ENCODE data around the gene CFHR5.
"Not testable (repeated sequence)": the region's sequence is repeated elsewhere in the genome, so short reads cannot be mapped to it uniquely, and the experiment has no call there.

CFHR5 gene

GRCh38 chr1:196977278-196977677 lies at the start of gene CFHR5:
CFHR5 (plus strand) TSS chr1:196977556; CDS start chr1:196977665, 109 bp downstream.
- no peak for DNase-seq

DNA sequence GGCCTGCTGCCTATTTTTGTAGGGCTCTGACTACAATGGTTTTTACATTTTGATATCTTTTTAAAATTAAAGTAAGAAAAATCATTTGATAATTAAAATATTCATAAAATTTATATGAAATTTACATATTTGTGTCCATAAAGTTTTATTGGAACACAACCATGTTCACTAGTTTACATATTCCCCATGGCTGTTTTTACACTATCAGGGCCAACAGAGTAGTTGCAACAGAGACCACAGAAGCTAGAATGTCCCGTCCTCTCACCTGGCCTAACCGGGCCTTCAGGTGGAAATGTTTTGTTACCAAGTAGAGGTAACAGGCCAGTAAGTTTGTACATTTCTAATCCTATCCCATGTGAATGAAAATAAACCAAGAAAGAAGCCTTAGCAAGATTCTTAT lies 44.5 kb upstream of the CFHR5 start:
- not testable (repeated sequence) for DNase-seq

DNA sequence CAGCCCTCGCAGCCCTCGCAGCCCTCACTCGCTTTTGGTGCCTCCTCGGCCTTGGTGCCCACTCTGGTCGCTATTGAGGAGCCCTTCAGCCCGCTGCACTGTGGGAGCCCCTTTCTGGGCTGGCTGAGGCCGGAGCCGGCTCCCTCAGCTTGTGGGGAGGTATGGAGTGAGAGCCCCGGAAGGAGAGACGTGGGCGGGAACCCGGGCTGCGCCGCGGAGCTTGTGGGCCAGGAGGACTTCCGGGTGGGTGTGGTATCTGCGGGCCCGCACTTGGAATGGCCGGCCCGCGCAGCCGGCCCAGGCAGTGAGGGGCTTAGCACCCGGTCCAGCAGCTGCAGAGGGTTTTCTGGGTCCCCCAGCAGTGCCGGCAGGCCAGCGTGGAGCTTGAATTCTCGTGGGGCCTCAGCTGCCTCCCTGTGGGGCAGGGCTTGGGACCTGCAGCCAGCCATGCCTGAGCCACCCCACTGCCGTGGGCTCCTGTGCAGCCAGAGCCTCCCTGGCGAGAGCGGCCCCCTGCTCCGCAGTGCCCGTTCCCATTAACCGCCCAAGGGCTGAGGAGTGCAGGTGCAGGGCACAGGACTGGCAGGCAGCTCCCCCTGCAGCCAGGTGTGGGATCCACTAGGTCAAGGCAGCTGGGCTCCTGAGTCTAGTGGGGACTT lies 43.7 kb upstream of the CFHR5 start:
- DNase-seq: no peak

DNA sequence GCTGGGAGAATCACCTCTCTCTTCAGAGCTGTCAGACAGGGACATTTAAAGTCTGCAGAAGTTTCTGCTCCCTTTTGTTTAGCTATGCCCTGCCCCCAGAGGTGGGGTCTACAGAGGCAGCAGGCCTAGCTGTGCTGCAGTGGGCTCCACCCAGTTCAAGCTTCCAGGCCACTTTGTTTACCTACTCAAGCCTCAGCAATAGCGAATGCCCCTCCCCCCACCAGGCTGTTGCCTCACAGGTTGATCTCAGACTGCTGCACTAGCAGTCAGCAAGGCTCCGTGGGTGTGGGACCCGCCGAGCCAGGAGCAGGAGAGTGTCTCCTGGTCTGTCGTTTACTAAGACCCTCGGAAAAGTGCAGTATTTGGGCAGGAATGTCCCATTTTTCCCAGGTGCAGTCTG lies 35.9 kb upstream of the CFHR5 start:
- DNase-seq: not testable (repeated sequence)

GRCh38 chr1:196943568-196943967 lies 33.8 kb upstream of the CFHR5 start, which contains the start of gene CFHR2:
CFHR2 (plus strand) TSS chr1:196943738; CDS start chr1:196943881, 143 bp downstream.
- DNase-seq: not testable (repeated sequence)

DNA sequence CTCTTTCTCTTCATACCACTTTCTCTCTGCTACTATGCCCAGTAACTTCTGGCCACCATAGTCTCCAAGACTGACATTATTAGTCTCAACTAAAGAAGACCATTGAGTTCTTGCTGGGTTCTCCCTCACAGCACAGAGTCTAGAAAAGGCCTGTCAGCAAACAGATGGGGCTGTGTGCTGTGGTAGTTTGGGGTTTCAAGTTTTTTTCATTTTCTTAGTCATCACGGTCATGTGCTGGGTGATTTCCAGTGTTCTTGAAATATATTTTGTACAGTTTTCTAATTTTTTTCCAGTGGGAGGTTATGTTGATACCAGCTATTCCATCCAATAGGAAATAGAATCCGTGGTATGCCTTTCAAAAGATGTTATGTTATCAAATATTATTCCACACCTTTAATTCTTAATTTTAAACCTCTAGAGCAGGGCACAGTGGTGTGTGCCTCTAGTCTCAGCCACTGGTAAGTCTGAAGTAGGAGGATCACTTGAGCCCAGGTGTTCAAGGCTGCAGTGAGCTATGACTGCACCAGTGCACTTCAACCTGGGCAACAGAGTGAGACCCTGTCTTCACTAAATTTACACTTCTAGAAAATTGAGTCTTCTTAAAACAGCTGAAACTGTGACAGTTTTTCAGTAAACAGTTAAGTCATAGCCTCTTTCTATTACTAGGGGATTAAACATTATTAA lies 25.5 kb upstream of the CFHR5 start:
- DNase-seq: no peak

DNA sequence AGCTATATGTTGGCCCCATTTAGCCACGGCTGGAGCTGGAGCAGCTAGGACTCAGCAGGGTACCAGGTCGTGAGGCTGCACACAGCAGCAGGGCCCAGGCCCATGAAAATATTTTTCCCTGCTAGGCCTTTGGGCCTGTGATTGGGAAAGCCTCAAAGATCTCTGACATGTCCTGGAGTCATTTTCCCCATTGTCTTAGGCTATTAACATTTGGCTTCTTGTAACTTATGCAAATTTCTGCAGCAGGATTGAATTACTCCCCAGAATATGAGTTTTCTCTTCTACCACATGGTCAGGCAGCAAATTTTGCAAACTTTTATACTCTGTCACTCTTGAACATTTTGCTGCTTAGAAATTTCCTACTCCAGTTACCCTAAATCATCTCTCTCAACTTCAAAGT lies 22.6 kb upstream of the CFHR5 start:
- no peak for DNase-seq

DNA sequence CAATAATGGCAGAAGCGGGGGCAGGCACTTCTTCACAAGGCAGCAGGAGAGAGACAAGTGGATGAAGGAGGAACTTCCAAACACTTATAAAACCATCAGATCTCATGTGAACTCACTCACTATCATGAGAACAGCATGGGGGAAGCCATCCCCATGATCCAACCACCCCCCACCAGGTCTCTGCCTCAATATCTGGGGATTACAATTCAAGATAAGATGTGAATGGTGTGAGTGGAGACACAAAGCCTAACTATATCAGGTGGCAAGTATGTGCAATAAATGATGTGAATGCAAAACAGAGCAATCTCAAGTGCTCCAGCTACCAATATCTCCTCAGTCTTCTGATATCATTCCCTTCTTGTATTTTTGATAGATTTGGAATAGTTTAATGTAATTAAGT lies 21.4 kb upstream of the CFHR5 start:
- DNase-seq: no peak

DNA sequence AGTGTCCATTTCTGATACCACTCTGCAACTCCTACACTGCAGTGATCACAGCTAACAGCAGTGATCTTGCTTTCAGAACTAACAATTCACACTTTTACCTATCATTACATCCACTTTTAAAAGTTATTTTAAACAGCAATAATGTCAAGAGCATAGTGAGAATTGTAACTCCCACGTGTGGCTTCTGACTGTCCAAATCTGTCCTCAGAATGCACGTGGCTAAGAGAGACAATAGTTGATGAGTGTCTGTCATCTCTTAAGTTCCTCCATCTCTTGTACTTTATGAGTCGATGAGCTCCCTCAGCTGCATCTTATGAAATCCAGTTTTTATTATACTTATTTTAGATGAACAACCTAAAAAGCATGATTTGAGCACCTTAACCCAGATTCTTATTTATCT lies 16.5 kb upstream of the CFHR5 start:
- DNase-seq: no peak

GRCh38 chr1:196970182-196970581 lies 7.2 kb upstream of the CFHR5 start:
- no peak for DNase-seq

DNA sequence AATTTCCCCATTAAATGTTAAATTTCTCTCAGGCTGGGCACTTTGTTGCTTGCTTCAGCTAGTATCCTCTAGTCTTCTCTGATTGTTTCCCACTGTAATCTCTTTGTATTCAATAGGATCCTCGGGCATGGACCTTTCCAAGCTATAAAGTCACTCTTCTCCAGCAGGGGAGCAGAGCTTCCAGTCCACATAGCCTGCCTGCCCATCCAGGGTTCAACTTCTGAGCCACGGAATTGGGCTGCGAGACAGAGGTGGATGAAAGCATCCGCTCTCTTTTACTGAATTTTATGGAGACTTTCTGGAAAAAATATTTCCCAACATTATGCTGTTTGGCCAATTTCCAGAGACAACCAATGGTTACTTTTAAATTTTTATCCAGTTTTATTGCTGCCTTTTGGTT lies 1.1 kb upstream of the CFHR5 start:
- DNase-seq: no peak

DNA sequence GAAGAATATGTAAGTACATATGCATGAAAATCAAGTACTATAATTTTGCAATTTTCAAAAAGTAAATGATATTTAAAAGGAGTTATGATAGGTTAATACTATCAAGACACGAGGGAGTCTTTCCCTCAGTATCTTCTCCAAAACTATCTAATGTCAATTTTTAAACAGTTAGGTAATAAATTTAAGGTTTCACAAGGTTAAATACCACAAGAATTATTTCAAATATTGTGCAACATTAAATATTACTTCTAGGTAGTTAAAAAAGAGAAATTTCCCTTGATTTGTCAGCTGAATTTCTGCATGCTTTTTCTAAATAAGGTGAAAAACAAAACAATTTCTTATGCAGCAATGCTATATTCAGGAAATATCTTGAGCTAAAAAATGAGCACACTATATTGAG lies 3.5 kb downstream of the CFHR5 start:
- DNase-seq: no peak

GRCh38 chr1:196982247-196982646 lies 4.9 kb downstream of the CFHR5 start:
- DNase-seq: not testable (repeated sequence)

- DNase-seq: not testable (repeated sequence)
These were observed 14.7 kb downstream of the CFHR5 start for GRCh38 chr1:196991919-196992651.

- no peak for DNase-seq
These were observed 16.6 kb downstream of the CFHR5 start for GRCh38 chr1:196993916-196994315.

DNA sequence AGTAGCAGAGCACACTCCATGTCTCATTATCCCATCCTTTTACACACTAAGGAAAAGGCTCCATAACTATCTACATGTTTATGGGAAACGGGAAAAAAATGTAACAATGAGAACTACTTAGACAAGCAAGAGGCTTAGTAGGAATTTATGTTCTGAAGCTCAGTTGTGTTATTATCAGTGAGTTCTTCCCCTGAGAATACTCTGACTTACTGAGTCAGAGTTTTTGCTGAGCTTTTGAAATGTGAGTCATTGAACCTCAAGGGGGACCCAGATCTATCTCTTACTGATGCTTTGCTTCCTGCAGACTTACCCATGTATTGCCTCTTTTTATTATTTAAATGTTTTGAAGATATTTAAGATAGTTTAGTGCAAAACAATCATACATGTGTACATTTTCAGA lies 20.1 kb downstream of the CFHR5 start:
- DNase-seq: peak; percentile 2

DNA sequence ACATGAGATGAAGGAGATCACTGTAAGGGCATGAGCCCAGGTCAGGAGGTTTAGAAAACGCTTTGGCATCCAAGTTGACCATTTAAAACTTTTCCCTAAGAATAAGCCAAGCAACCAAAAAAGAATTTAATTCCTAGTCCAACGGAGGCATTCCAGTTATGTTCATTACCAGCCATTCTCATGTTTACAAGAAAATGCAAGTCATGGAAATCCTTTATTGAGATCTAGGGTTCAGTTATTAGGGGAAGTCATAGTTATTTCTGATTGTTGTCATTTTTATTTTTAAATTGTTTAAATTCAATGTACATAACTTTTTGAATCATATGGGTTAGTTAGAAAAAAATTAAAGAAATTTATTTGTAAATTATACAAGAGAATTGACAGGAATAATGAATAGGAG lies 24.5 kb downstream of the CFHR5 start:
- no peak for DNase-seq

GRCh38 chr1:197003132-197003531 lies 25.8 kb downstream of the CFHR5 start:
- no peak for DNase-seq

GRCh38 chr1:197008861-197009260 lies 31.5 kb downstream of the CFHR5 start:
- DNase-seq: no peak

DNA sequence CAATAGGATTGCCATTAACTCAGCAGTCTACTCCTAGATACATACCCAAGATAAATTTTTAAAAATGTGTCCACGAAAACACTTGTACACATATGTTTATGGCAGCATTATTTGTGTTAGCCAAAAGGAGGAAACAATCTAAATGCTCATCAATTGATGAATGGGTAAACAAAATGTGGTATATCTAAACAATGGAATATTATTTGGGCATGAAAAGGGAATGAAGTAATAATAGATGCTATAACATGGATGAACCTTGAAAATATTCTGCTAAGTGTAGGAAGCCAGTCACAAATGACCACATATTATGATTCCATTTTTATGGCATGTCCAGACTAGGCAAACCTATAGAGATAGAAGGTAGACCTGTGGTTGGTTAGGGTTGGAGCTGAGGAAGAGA lies 34.3 kb downstream of the CFHR5 start:
- no peak for DNase-seq

DNA sequence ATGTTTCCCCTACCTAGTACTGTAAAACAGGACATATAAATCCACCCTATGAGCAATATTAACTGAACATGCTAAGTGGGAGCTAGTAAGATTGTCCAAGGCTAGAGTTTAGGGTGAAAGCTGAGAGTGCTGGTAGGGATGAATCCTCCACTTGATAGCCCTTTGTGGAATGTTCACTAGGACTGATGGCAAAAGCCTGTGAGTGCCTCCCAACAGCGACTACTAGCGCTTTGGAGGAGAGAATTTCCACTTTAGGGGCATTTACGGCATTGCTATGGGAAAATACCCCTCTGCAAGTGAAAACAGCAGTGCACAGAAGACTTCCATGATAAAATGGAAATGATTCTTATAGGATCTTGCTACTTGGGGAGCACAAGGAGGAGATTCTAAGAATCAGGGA lies 35.9 kb downstream of the CFHR5 start:
- no peak for DNase-seq

DNA sequence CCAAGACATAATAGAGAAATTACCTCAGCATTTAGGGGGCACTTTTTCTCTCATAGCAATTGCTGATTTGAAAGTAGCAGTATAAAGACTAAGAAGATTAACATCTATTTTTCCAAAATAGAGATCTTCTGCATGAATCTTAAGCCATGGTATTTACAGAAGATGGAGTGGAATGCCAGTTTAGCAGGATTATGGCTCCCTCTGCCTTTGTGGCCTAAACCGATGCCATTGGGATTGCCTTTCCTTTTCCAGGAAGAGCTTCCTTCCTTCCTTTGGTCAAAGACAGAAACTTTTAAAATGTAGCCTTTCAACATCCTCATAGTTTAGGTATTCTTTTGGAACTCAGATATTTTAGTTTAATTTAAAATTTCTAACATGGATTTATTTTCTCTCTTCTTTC lies 39.4 kb downstream of the CFHR5 start:
- DNase-seq: no peak

DNA sequence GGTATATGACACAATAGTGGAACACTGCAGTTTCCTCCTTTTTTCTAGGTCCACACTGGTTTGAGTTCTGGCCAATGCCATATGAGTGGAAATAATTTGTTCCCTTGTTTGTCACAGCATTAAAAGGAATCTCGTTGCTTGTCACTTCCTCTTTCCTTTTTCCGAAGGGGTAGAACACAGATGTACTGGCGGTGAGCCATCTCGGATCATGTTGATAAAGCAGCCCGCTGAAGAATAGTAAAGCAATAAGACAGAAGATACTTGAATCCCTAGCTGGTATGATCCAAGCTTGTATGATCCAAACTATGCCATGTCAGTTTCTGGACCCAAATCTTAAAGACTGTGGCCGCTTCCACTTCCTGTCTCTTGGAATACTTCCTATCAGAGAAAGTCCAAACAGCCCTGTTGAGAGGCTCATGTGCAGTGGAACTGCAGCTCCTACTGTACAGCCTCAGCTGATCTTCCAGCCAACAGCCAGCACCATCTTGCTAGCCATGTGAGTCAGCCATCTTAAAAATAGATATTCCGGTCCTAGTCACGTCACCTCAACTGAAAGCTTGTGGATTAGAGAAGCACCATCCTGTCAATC lies 40.3 kb downstream of the CFHR5 start:
- peak; percentile 32 for DNase-seq

- DNase-seq: peak; percentile 20
These were observed 44.4 kb downstream of the CFHR5 start for GRCh38 chr1:197021716-197022115.
